Nephron progenitor cell (in vitro differentiated cells): ENCODE measurements around the gene BTG4.

ENCODE experiments used
- DNase-seq: peaks from one replicate; pipeline ENCODE4 v3.0.0; 2021
- H3K27ac Mint-ChIP-seq: 2 replicates; pipeline ENCODE4 v1.8.0; 2021; ENCODE audit warnings: mild to moderate bottlenecking, moderate library complexity, mixed read lengths
- H3K27me3 Mint-ChIP-seq: 2 replicates; pipeline ENCODE4 v1.8.0; 2021; ENCODE audit warnings: mild to moderate bottlenecking, low read depth, mixed read lengths; ENCODE audit not compliant: poor library complexity
- H3K36me3 Mint-ChIP-seq: 2 replicates; pipeline ENCODE4 v1.8.0; 2021; ENCODE audit warnings: low read depth, mixed read lengths
- H3K4me1 Mint-ChIP-seq: 2 replicates; pipeline ENCODE4 v1.8.0; 2021; ENCODE audit warnings: mixed read lengths
- H3K4me3 Mint-ChIP-seq: 2 replicates; pipeline ENCODE4 v1.8.0; 2021; ENCODE audit warnings: mild to moderate bottlenecking, moderate library complexity, mixed read lengths
- H3K9me3 Mint-ChIP-seq: 2 replicates; pipeline ENCODE4 v1.8.0; 2021; ENCODE audit warnings: mild to moderate bottlenecking, moderate library complexity, mixed read lengths
- TF ChIP-seq, protein P1 (sequence below): fragments of 200-600 bp; sonication (generic); IDR thresholded peaks from 2 replicates; pipeline ENCODE4 v1.5.0; 2021; ENCODE audit warnings: antibody characterized with exemption

The BTG4 gene

DNA sequence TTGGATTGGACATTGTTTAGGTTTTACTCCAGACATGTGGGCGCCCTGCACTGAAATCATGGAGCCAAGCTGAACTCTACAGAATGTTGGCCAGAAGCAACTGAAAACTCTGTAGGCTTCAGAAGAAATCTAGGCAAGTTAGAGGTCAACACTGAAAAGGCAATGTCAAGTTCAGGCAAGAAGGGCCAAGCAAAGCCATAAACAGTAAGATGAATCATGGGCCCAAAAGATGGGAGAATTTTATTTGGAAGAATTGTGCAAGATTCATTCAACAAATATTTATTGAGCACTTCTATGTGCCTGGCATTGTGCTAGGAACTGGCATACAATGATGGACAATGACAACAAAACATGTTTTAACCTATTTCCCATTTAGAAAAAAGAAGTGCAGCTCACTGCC, 13.3 kb upstream of the BTG4 start:
- DNase-seq, result no peak
- Mint-ChIP-seq H3K4me1 (no peaks in the 10 kb centered on the region), H3K27me3 (no peaks in the 10 kb centered on the region), H3K4me3 (no peak overlapping the region), H3K36me3 (no peaks in the 10 kb centered on the region), H3K9me3 (no peaks in the 10 kb centered on the region), H3K27ac (no peak overlapping the region)
- TF ChIP-seq, protein P1, sequence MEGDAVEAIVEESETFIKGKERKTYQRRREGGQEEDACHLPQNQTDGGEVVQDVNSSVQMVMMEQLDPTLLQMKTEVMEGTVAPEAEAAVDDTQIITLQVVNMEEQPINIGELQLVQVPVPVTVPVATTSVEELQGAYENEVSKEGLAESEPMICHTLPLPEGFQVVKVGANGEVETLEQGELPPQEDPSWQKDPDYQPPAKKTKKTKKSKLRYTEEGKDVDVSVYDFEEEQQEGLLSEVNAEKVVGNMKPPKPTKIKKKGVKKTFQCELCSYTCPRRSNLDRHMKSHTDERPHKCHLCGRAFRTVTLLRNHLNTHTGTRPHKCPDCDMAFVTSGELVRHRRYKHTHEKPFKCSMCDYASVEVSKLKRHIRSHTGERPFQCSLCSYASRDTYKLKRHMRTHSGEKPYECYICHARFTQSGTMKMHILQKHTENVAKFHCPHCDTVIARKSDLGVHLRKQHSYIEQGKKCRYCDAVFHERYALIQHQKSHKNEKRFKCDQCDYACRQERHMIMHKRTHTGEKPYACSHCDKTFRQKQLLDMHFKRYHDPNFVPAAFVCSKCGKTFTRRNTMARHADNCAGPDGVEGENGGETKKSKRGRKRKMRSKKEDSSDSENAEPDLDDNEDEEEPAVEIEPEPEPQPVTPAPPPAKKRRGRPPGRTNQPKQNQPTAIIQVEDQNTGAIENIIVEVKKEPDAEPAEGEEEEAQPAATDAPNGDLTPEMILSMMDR, result no peak

DNA sequence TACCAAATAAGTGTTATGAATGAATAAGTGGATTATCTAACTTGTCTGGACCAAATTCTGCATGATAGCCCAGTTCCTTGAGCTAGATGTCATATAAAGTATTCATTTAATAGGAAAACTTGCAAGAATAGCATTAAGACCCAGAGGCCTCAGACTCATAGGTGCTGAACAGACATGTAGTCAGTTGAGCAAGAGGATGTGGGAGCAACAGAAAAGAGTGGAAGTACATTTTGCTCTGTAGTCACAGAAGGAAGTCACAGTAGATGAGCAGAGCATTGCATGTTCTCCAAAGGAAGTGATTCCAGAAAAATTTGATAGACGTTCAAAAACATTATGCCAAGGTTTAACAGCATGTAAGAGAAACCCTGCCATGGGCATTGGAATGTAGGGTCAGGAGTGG, 11.9 kb upstream of the BTG4 start:
- TF ChIP-seq, protein P1, result no peak
- Mint-ChIP-seq H3K27me3 (no peaks in the 10 kb centered on the region), H3K4me3 (no peak overlapping the region), H3K36me3 (no peaks in the 10 kb centered on the region), H3K27ac (no peak overlapping the region), H3K9me3 (no peaks in the 10 kb centered on the region), H3K4me1 (no peaks in the 10 kb centered on the region)
- no peak for DNase-seq

DNA sequence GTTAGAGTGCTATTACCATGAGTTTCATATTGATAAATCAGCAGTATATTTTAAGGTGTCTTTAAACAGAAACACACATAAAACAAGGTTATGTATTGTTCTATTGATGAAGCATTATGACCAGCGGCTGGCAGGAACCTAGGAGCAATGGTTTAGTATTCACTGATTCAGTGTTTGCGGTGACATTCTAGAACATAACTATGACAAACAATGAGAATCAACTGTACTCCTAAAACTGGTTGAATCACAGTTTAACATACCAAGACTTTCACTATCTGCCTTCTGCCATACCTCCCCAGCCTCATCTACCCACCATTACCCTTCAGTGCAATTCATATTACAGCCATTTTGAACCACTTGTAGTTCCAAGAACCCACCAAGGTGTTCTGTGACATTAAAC, 11.2 kb upstream of the BTG4 start:
- Mint-ChIP-seq H3K4me1 (no peaks in the 10 kb centered on the region), H3K9me3 (no peaks in the 10 kb centered on the region), H3K4me3 (no peak overlapping the region), H3K36me3 (no peaks in the 10 kb centered on the region), H3K27me3 (no peaks in the 10 kb centered on the region), H3K27ac (no peak overlapping the region)
- TF ChIP-seq, protein P1, result no peak
- no peak for DNase-seq

DNA sequence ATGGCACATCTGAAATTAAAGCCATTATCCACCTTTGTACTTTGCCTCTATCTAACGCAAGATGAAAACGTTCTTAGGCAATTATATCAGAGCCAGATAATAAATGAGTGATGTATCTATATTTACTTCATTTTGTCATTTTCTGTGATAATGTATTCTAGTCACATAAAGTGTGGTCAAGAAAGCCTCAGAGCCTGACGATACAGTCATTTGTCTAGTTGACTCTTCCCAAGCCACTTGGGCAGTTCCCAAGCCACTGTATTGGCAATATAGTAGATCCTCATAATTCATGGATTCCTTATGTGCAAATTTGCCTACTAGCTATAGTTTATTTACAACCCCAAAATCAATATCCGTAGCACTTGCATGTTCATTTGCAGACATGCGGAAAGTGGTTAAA, 10.2 kb upstream of the BTG4 start:
- H3K27ac Mint-ChIP-seq, result no peak overlapping the region
- H3K36me3 Mint-ChIP-seq, result no peaks in the 10 kb centered on the region
- no peaks in the 10 kb centered on the region for H3K4me1 Mint-ChIP-seq
- no peaks in the 10 kb centered on the region for H3K27me3 Mint-ChIP-seq
- TF ChIP-seq, protein P1, result no peak
- DNase-seq, result no peak
- H3K4me3 Mint-ChIP-seq, result no peak overlapping the region
- H3K9me3 Mint-ChIP-seq, result no peaks in the 10 kb centered on the region

DNA sequence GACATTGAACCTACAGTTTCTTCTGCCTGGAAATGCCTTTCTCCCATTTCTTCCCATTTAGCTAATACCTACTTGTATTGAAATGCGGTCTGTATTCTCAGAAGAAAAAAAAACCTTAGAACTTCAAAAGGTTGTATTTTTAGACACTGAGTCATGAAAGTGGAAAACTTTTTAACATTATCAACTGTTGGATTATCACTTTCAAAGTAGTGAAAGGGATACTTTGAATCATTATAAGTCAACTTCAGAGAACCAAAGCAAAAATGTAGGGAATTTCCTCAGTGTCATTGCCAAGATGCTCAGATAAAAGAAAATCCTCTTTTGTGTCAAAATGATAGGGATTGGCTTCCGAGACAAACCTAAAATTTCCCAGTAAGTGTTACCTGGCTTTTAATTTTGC, 8.9 kb upstream of the BTG4 start:
- Mint-ChIP-seq H3K4me1 (no peaks in the 10 kb centered on the region), H3K36me3 (no peaks in the 10 kb centered on the region), H3K9me3 (no peaks in the 10 kb centered on the region), H3K27ac (no peak overlapping the region), H3K27me3 (peaks cover 5% of the 10 kb centered on the region), H3K4me3 (no peak overlapping the region)
- DNase-seq, result no peak
- TF ChIP-seq, protein P1, result no peak

DNA sequence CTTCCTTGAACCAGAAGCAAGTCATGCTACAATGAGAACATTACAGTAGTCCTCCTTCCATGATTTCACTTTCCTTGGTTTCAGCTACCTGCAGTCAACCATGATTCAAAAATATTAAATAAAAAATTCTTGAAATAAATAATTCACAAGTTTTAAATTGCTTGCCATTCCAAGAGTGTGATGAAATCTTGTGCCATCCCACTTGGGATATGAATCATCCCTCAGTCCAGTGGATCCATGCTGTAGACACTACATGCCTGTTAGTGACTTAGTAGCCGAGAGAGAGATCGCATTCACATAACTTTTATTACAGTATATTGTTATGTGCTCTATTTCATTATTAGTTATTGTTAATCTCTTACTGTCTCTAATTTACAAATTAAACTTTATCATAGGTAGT, 8.4 kb upstream of the BTG4 start:
- no peaks in the 10 kb centered on the region for H3K36me3 Mint-ChIP-seq
- peaks cover 11% of the 10 kb centered on the region for H3K27me3 Mint-ChIP-seq
- no peak overlapping the region for H3K27ac Mint-ChIP-seq
- no peaks in the 10 kb centered on the region for H3K9me3 Mint-ChIP-seq
- no peak overlapping the region for H3K4me3 Mint-ChIP-seq
- TF ChIP-seq, protein P1, result no peak
- DNase-seq, result no peak
- H3K4me1 Mint-ChIP-seq, result no peaks in the 10 kb centered on the region
